Breast epithelium (tissue), 4 donors: ENCODE results near the gene NEMP2. TPM values are rescaled to one million over a fixed set of nuclear protein-coding genes. Genes with fewer than 3 reads are reported as not detected.

Source experiments
- DNase-seq, 2 donors: peaks; one replicate each; pipeline ENCODE4 v3.0.0-alpha.2; 2019; ENCODE audit warnings: low spot score in 2 of 2
- H3K27ac ChIP-seq, 2 donors: fragments of 200-600 bp; sonication (generic) in 1 of 2; one replicate each; pipeline ENCODE4 v1.5.1; 2016 to 2019; ENCODE audit warnings: mild to moderate bottlenecking in 1 of 2
- H3K27me3 ChIP-seq, 2 donors: fragments of 200-600 bp; sonication (generic) in 1 of 2; one replicate each; pipeline versions ENCODE4 v1.5.1 to v1.6.0; 2017 to 2019; ENCODE audit warnings: control low read depth in 1 of 2, mild to moderate bottlenecking in 1 of 2
- H3K36me3 ChIP-seq: fragments of 200-600 bp; one replicate; pipeline ENCODE4 v1.5.1; 2019
- H3K4me1 ChIP-seq, 2 donors: fragments of 200-600 bp; sonication (generic); one replicate each; pipeline ENCODE4 v1.5.1; 2016 to 2019; ENCODE audit warnings: control low read depth in 1 of 2
- H3K4me3 ChIP-seq, 3 donors: fragments of 200-600 bp; sonication (generic); 1 replicate in 2 of 3; 2 replicates in 1 of 3; pipeline ENCODE4 v1.5.1; 2016 to 2019; ENCODE audit warnings: mild to moderate bottlenecking in 3 of 3, moderate library complexity in 2 of 3
- H3K9me3 ChIP-seq, 2 donors: fragments of 200-600 bp; sonication (generic) in 1 of 2; one replicate each; pipeline ENCODE4 v1.5.1; 2016 to 2019; ENCODE audit warnings: control low read depth in 1 of 2
- CTCF ChIP-seq, 3 donors: fragments of 450-650 bp; IDR thresholded peaks; one replicate each; pipeline ENCODE4 v1.5.1; 2016 to 2017; ENCODE audit warnings: antibody characterized with exemption in 3 of 3, mild to moderate bottlenecking in 3 of 3, moderate library complexity in 3 of 3
- POLR2A ChIP-seq: fragments of 450-650 bp; IDR thresholded peaks from one replicate; pipeline ENCODE4 v1.6.1; 2016; ENCODE audit warnings: antibody characterized with exemption, mild to moderate bottlenecking, moderate library complexity
- POLR2AphosphoS5 ChIP-seq, 3 donors: sonication (generic); formaldehyde crosslinking; IDR thresholded peaks; one replicate each; pipeline ENCODE4 v1.6.1; 2017; ENCODE audit warnings: antibody characterized with exemption in 3 of 3
- intact Hi-C: fragments of 100-400 bp; cut with DNase I; formaldehyde crosslinking; loops from one replicate; pipeline ENCODE4 v1.15.1; 2023; ENCODE audit warnings: low total_unique reads
- total RNA-seq, 3 donors: library from RNA; depleted of rRNA; stranded (reverse); fragments of >200 nt; gene quantifications; one replicate each; pipeline ENCODE4 v1.1.0, GENCODE V29; 2016

NEMP2 gene
- total RNA-seq, 3 donors from 2014 or later, result 4.5 to 6.6 (median 5.2) TPM

- Histone ChIP-seq H3K36me3 (no peaks in the 10 kb centered on the region), H3K4me1 (peaks cover 0 to 9% of the 10 kb centered on the region in 2 donors), H3K27me3 (no peaks in the 10 kb centered on the region), H3K27ac (peak overlapping the region; percentile 89 to 92), H3K9me3 (no peaks in the 10 kb centered on the region), H3K4me3 (peak overlapping the region in 1 of 3 donors; percentile 0)
- intact Hi-C loops, result no loop called here
- no peak for DNase-seq
- no peak for TF ChIP-seq POLR2AphosphoS5 (IDR thresholded peaks at IDR 0.05)
- no peak for TF ChIP-seq POLR2A
- TF ChIP-seq CTCF (IDR thresholded peaks at IDR 0.05), result no peak
Observed at GRCh38 chr2:190466819-190467446, 67.6 kb downstream of the NEMP2 start.

- TF ChIP-seq CTCF (IDR thresholded peaks at IDR 0.05), result no peak
- TF ChIP-seq POLR2A, result no peak
- TF ChIP-seq POLR2AphosphoS5 (IDR thresholded peaks at IDR 0.05), result no peak
- no peak overlapping the region for H3K4me3 ChIP-seq
- H3K27ac ChIP-seq, result no peak overlapping the region
- H3K4me1 ChIP-seq, result peaks cover 0 to 9% of the 10 kb centered on the region in 2 donors
- no peaks in the 10 kb centered on the region for H3K27me3 ChIP-seq
- no peak for DNase-seq
- no peaks in the 10 kb centered on the region for H3K36me3 ChIP-seq
- H3K9me3 ChIP-seq, result no peaks in the 10 kb centered on the region
- intact Hi-C loops, result no loop called here
Observed at GRCh38 chr2:190465060-190465459, 69.5 kb downstream of the NEMP2 start.

GRCh38 chr2:190462611-190463010 lies 71.9 kb downstream of the NEMP2 start:
- H3K4me3 ChIP-seq, result no peak overlapping the region
- no peaks in the 10 kb centered on the region for H3K9me3 ChIP-seq
- H3K27ac ChIP-seq, result no peak overlapping the region
- no peak for TF ChIP-seq POLR2A
- no peak for TF ChIP-seq CTCF (IDR thresholded peaks at IDR 0.05)
- TF ChIP-seq POLR2AphosphoS5 (IDR thresholded peaks at IDR 0.05), result no peak
- peaks cover 0 to 4% of the 10 kb centered on the region in 2 donors for H3K4me1 ChIP-seq
- no peak for DNase-seq
- H3K27me3 ChIP-seq, result no peaks in the 10 kb centered on the region
- H3K36me3 ChIP-seq, result no peaks in the 10 kb centered on the region
- intact Hi-C loops, result no loop called here

- Histone ChIP-seq H3K27ac (no peak overlapping the region), H3K4me3 (no peak overlapping the region), H3K4me1 (no peaks in the 10 kb centered on the region), H3K36me3 (no peaks in the 10 kb centered on the region), H3K9me3 (no peaks in the 10 kb centered on the region), H3K27me3 (no peaks in the 10 kb centered on the region)
- TF ChIP-seq POLR2A (no peak), POLR2AphosphoS5 (IDR thresholded peaks at IDR 0.05) (no peak), CTCF (IDR thresholded peaks at IDR 0.05) (no peak)
- DNase-seq, result no peak
- intact Hi-C loops, result no loop called here
Observed at GRCh38 chr2:190462181-190462580, 72.3 kb downstream of the NEMP2 start.

- DNase-seq, result no peak
Observed at GRCh38 chr2:190460487-190460886, 74.0 kb downstream of the NEMP2 start.

More at GRCh38 chr2:190460487-190460886, 74.0 kb downstream of the NEMP2 start:
- Histone ChIP-seq H3K27me3 (no peaks in the 10 kb centered on the region), H3K4me1 (no peaks in the 10 kb centered on the region), H3K36me3 (no peaks in the 10 kb centered on the region), H3K4me3 (no peak overlapping the region), H3K9me3 (no peaks in the 10 kb centered on the region), H3K27ac (no peak overlapping the region)
- TF ChIP-seq POLR2AphosphoS5 (IDR thresholded peaks at IDR 0.05) (no peak), CTCF (IDR thresholded peaks at IDR 0.05) (no peak), POLR2A (no peak)
- intact Hi-C loops, result no loop called here
